ENCODE results near the gene TDP1. TPM values are rescaled to one million over a fixed set of nuclear protein-coding genes. Genes with fewer than 3 reads are reported as not detected.

TDP1 gene
- total RNA-seq, 1 donor from 2014 or later = 3.4 TPM

DNA sequence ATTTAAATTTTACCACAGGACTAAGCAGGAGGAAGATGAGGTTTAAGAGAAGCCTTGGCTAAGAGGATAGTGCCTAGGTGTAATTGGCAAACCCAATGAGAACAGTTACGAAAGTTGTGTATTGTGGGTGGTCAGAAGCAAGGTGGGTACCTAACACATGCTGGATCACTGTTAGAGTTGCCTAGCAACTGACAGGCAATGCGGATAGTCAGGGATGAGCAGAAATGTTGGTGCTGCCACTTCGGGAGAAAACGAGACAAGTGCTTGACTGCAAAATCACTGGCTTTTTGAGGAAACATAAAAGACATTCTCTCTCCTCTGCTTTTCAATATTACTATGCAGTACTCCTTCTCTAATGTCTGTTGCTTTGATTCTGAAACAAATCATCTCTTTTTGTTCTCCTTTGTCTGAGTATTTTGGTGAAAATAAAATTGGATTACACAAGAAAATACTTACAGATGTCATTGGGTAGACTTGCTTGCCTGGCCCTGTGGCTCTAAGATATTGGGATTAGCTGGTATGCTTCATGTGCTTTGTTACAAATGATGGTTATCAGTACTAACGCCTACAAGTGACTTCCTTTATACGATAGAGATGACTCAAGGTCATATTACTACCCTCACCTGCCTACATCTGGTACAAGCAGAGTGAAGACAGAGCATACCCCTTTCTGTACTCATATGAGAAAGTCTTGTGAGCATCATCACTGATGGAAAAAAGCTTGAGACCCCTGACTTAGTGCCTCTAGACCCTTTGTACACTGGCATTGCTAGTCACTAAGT lies 48.0 kb downstream of the TDP1 start:
- Histone ChIP-seq H3K27ac (replicated peaks) (no peak overlapping the region), H3K36me3 (peaks cover 3% of the 10 kb centered on the region), H3K4me1 (no peaks in the 10 kb centered on the region), H3K27me3 (ENCODE audit: low read depth) (no peaks in the 10 kb centered on the region), H3K4me3 (no peak overlapping the region), H3K9me3 (replicated peaks) (no peaks in the 10 kb centered on the region)
- no peak for DNase-seq
- no peak for TF ChIP-seq CTCF (IDR thresholded peaks at IDR 0.05; ENCODE audit: borderline replicate concordance)
- intact Hi-C loops (cut with micrococcal nuclease) = no loop called here

- no peak for DNase-seq
- Histone ChIP-seq H3K27ac (replicated peaks) (no peak overlapping the region), H3K36me3 (peaks cover 3% of the 10 kb centered on the region), H3K27me3 (ENCODE audit: low read depth) (no peaks in the 10 kb centered on the region), H3K9me3 (replicated peaks) (no peaks in the 10 kb centered on the region), H3K4me3 (no peak overlapping the region), H3K4me1 (no peaks in the 10 kb centered on the region)
- intact Hi-C loops (cut with micrococcal nuclease) = no loop called here
- TF ChIP-seq CTCF (IDR thresholded peaks at IDR 0.05; ENCODE audit: borderline replicate concordance) = no peak
Observed at GRCh38 chr14:90005441-90005840, 49.7 kb downstream of the TDP1 start.

- no peaks in the 10 kb centered on the region for H3K27me3 ChIP-seq (ENCODE audit: low read depth)
- no peaks in the 10 kb centered on the region for H3K4me1 ChIP-seq
- no peak overlapping the region for H3K4me3 ChIP-seq
- no peak for DNase-seq
- peaks cover 3% of the 10 kb centered on the region for H3K36me3 ChIP-seq
- intact Hi-C loops (cut with micrococcal nuclease) = no loop called here
- no peak overlapping the region for H3K27ac ChIP-seq (replicated peaks)
- TF ChIP-seq CTCF (IDR thresholded peaks at IDR 0.05; ENCODE audit: borderline replicate concordance) = no peak
- H3K9me3 ChIP-seq (replicated peaks) = no peaks in the 10 kb centered on the region
Observed at GRCh38 chr14:90005939-90006530, 50.3 kb downstream of the TDP1 start.

GRCh38 chr14:90017371-90017770 lies 61.6 kb downstream of the TDP1 start:
- DNase-seq = no peak
- Histone ChIP-seq H3K27ac (replicated peaks) (no peak overlapping the region), H3K9me3 (replicated peaks) (no peaks in the 10 kb centered on the region), H3K36me3 (peaks cover 25% of the 10 kb centered on the region), H3K4me1 (no peaks in the 10 kb centered on the region), H3K4me3 (no peak overlapping the region), H3K27me3 (ENCODE audit: low read depth) (no peaks in the 10 kb centered on the region)
- TF ChIP-seq CTCF (IDR thresholded peaks at IDR 0.05; ENCODE audit: borderline replicate concordance) = no peak
- intact Hi-C loops (cut with micrococcal nuclease) = no loop called here

DNA sequence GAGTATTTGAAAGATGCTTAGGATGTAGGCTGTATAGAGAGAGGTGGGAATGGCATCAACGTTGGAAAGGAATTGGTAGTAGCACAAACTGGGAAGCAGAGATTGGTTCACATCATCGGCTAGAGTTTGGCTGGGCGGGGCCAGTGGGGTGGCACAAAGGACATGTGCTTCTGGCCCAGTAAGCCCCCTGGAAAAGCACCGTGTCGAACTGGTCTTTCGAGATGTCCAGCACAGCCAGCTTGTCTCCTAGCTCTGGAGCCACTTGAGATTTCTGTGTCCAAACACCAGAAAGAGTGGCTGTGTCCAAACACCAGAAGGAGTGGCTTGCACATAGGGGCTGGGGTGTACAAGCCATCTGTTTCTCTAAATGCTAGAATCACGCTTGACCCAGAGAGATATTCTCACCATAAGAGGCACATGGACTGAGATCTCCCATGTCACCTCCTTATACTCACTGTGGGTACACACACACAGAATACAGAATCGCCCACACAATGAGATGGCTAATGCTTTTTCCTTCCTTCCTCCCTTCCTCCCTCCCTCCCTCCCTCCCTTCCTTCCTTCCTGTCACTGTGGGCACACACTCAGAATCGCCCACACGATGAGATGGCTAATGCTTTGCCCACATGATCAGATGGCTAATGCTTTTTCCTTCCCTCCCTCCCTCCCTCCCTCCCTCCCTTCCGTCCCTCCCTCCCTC lies 64.2 kb downstream of the TDP1 start:
- peaks cover 25% of the 10 kb centered on the region for H3K36me3 ChIP-seq
- TF ChIP-seq CTCF (IDR thresholded peaks at IDR 0.05; ENCODE audit: borderline replicate concordance) = no peak

More for the DNA sequence above, 64.2 kb downstream of the TDP1 start:
- intact Hi-C loops (cut with micrococcal nuclease) = no loop called here
- Histone ChIP-seq H3K9me3 (replicated peaks) (no peaks in the 10 kb centered on the region), H3K27me3 (ENCODE audit: low read depth) (no peaks in the 10 kb centered on the region), H3K4me1 (peaks cover 3% of the 10 kb centered on the region), H3K27ac (replicated peaks) (no peak overlapping the region), H3K4me3 (no peak overlapping the region)
- no peak for DNase-seq

All from left ventricle myocardium inferior (tissue), 1 donor.